ENCODE measurements around the gene MRC2. TPM values are rescaled to one million over a fixed set of nuclear protein-coding genes. Genes with fewer than 3 reads are reported as not detected.
"Not testable (repeated sequence)": the region's sequence is repeated elsewhere in the genome, so short reads cannot be mapped to it uniquely, and the experiment has no call there.

MRC2 gene
- total and polyA plus RNA-seq, 9 of the 15 experiments (the other 6 are each of a cell fraction or from before 2014, with no cell fraction given): 0.28 to 11.5 (median 6.6) TPM

DNA sequence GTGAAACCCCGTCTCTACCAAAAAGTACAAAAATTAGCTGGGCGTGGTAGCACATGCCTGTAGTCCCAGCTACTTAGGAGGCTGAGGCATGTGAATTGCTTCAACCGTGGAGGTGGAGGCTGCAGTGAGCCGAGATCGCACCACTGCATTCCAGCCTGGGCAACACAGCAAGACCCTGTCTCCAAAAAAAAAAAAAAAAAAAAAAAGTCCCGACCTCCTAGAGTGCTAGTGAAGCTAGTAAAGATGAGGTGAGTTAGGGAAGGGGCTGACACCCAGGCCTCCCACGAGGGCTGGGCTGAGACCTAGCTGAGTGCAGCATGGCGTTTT, 64.1 kb downstream of the MRC2 start:
- CTCF ChIA-PET (ENCODE audit: low intra/inter-chr PET ratio); H3K79me2 ChIP-seq (ENCODE audit: control insufficient read depth, insufficient read depth, low read length); H3K9me1 ChIP-seq (ENCODE audit: control insufficient read depth, insufficient read depth, low read length); ATAC-seq; H3K27ac ChIP-seq (ENCODE audit: extremely low read depth, low read depth, low read length); H2AFZ ChIP-seq (ENCODE audit: low read depth, low read length); H3K9me3 ChIP-seq (replicated peaks; ENCODE audit: control insufficient read depth, insufficient read depth, low read depth, low read length); H4K20me1 ChIP-seq (replicated peaks; ENCODE audit: control insufficient read depth, insufficient read depth, low read length); POLR2A ChIA-PET; H3K36me3 ChIP-seq (ENCODE audit: control insufficient read depth, insufficient read depth, low read length); H3K4me3 ChIP-seq; FAIRE-seq; intact Hi-C loops (cut with micrococcal nuclease); BruUV-seq (replicated peaks); H3K4me2 ChIP-seq (ENCODE audit: insufficient read depth, low read length); H3K27me3 ChIP-seq (ENCODE audit: control insufficient read depth in 2 of 2, insufficient read depth in 2 of 2, low read length in 2 of 2); DNase-seq (ENCODE audit: extremely low read depth in 1 of 4, low spot score in 3 of 4): not testable (repeated sequence)
- peak; percentile 75; the same call in 1 of the 2 replicates for TF ChIP-seq ZNF121 (CRISPR knock-in tag; conservative IDR thresholded peaks at IDR 0.05)
- peaks cover 29 to 53% of the 10 kb centered on the region in 2 experiments; a peak in 4 of 5 replicates for H3K4me1 ChIP-seq (replicated peaks in 1 of 2; ENCODE audit: control insufficient read depth in 2 of 2, insufficient read depth in 2 of 2, low read length in 2 of 2)
- in situ Hi-C loops (cut with MboI): loop anchor here (25.0 kb wide), 1 partner anchor 721 kb away; no protein-coding TSS in a partner anchor
- peak overlapping the region in 1 of 2 experiments; percentile 76; a peak in 1 of 4 replicates for H3K9ac ChIP-seq (ENCODE audit: insufficient read depth in 1 of 2, low read depth in 2 of 2, low read length in 2 of 2)
- 59% methylated on average over 5 of the region's 8 CpGs for WGBS (ENCODE audit: insufficient coverage, low coverage, missing lambda C conversion rate)

DNA sequence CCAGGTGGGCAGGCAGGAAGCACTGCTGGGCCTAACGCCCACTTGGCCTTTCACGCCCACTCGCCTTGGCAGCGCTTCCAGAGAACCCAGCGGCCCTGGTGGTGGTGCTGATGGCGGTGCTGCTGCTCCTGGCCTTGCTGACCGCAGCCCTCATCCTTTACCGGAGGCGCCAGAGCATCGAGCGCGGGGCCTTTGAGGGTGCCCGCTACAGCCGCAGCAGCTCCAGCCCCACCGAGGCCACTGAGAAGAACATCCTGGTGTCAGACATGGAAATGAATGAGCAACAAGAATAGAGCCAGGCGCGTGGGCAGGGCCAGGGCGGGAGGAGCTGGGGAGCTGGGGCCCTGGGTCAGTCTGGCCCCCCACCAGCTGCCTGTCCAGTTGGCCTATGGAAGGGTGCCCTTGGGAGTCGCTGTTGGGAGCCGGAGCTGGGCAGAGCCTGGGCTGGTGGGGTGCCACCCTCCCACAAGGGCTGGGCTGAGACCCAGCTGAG, 64.7 kb downstream of the MRC2 start:
- POLR2A ChIA-PET: interaction anchor here (0.8 kb wide), 1 partner anchor 270 kb away, joined by 3 read pairs; no protein-coding TSS in a partner anchor
- 91% methylated on average over 11 of the region's 20 CpGs for WGBS (ENCODE audit: insufficient coverage, low coverage, missing lambda C conversion rate)
- CTCF ChIA-PET (ENCODE audit: low intra/inter-chr PET ratio): interaction anchor here (0.7 kb wide), 1 partner anchor 346 kb away, joined by 4 read pairs; no protein-coding TSS in a partner anchor
- Histone ChIP-seq H3K79me2 (ENCODE audit: control insufficient read depth, insufficient read depth, low read length) (no peaks in the 10 kb centered on the region), H4K20me1 (replicated peaks; ENCODE audit: control insufficient read depth, insufficient read depth, low read length) (no peaks in the 10 kb centered on the region), H3K4me3 (no peak overlapping the region), H2AFZ (ENCODE audit: low read depth, low read length) (no peak overlapping the region), H3K4me2 (ENCODE audit: insufficient read depth, low read length) (no peak overlapping the region), H3K36me3 (ENCODE audit: control insufficient read depth, insufficient read depth, low read length) (no peaks in the 10 kb centered on the region; the same call in 2 of the 3 replicates), H3K27ac (ENCODE audit: extremely low read depth, low read depth, low read length) (peak overlapping the region; percentile 7; the same call in 2 of the 3 replicates), H3K4me1 (replicated peaks in 1 of 2; ENCODE audit: control insufficient read depth in 2 of 2, insufficient read depth in 2 of 2, low read length in 2 of 2) (peaks cover 29 to 57% of the 10 kb centered on the region in 2 experiments; a peak in 4 of 5 replicates), H3K9me1 (ENCODE audit: control insufficient read depth, insufficient read depth, low read length) (peaks cover 3% of the 10 kb centered on the region), H3K27me3 (ENCODE audit: control insufficient read depth in 2 of 2, insufficient read depth in 2 of 2, low read length in 2 of 2) (no peaks in the 10 kb centered on the region), H3K9me3 (replicated peaks; ENCODE audit: control insufficient read depth, insufficient read depth, low read depth, low read length) (no peaks in the 10 kb centered on the region), H3K9ac (ENCODE audit: insufficient read depth in 1 of 2, low read depth in 2 of 2, low read length in 2 of 2) (peak overlapping the region in 1 of 2 experiments; percentile 77; a peak in 2 of 4 replicates)
- FAIRE-seq (no peak), DNase-seq (ENCODE audit: extremely low read depth in 1 of 4, low spot score in 3 of 4) (no peak), ATAC-seq (no peak)
- 0 out of 2 replicates have a peak, but pooled peaks have one; percentile 43 for TF ChIP-seq EGR1 (conservative IDR thresholded peaks at IDR 0.05)
- TF ChIP-seq POLR2G (IDR thresholded peaks at IDR 0.05; ENCODE audit: low read depth, low read length): peak; percentile 39; the same call in 1 of the 2 replicates
- TF ChIP-seq SMARCB1 (IDR thresholded peaks at IDR 0.05; ENCODE audit: insufficient read length, low read depth): no peak
- 0 out of 2 replicates have a peak, but pooled peaks have one; percentile 19 for TF ChIP-seq HNRNPL (IDR thresholded peaks at IDR 0.05; ENCODE audit: low read depth, low read length)
- TF ChIP-seq, protein P1, sequence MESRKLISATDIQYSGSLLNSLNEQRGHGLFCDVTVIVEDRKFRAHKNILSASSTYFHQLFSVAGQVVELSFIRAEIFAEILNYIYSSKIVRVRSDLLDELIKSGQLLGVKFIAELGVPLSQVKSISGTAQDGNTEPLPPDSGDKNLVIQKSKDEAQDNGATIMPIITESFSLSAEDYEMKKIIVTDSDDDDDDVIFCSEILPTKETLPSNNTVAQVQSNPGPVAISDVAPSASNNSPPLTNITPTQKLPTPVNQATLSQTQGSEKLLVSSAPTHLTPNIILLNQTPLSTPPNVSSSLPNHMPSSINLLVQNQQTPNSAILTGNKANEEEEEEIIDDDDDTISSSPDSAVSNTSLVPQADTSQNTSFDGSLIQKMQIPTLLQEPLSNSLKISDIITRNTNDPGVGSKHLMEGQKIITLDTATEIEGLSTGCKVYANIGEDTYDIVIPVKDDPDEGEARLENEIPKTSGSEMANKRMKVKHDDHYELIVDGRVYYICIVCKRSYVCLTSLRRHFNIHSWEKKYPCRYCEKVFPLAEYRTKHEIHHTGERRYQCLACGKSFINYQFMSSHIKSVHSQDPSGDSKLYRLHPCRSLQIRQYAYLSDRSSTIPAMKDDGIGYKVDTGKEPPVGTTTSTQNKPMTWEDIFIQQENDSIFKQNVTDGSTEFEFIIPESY (CRISPR knock-in tag; IDR thresholded peaks at IDR 0.05): peak; percentile 74
- intact Hi-C loops (cut with micrococcal nuclease): no loop called here
- in situ Hi-C loops (cut with MboI): loop anchor here (25.0 kb wide), 1 partner anchor 720 kb away; no protein-coding TSS in a partner anchor
- BruUV-seq (replicated peaks): no TSS peak

Measured in K562 (cell line).